Activated naive CD4-positive, alpha-beta T cell (primary cell): Measurements from ENCODE around the gene IRGQ.
A peak's percentile ranks its signal among the peaks of the same experiment; 100 is the strongest.
"Not testable (repeated sequence)": the region's sequence is repeated elsewhere in the genome, so short reads cannot be mapped to it uniquely, and the experiment has no call there.

Source experiments
- DNase-seq, 4 experiments: peaks; one replicate each; lab custom pipeline; 2025; lab: John Stamatoyannopoulos, UW

IRGQ gene

GRCh38 chr19:43574424-43575155 lies 21.3 kb downstream of the IRGQ start:
- DNase-seq = no peak

- DNase-seq = no peak
Measured at GRCh38 chr19:43572171-43572588, 23.8 kb downstream of the IRGQ start.

- no peak for DNase-seq
Measured at GRCh38 chr19:43570174-43570791, 25.7 kb downstream of the IRGQ start.

- no peak for DNase-seq
Measured at GRCh38 chr19:43569657-43570056, 26.3 kb downstream of the IRGQ start.

- no peak for DNase-seq
Measured at GRCh38 chr19:43564800-43565199, 31.1 kb downstream of the IRGQ start.

GRCh38 chr19:43563816-43564457 lies 32.0 kb downstream of the IRGQ start:
- no peak for DNase-seq

- peak in 3 of 4 experiments; percentile 20 to 62 (median 45) for DNase-seq
Measured at GRCh38 chr19:43562698-43563241, 33.2 kb downstream of the IRGQ start.

- DNase-seq = no peak
Measured at GRCh38 chr19:43562226-43562697, 33.7 kb downstream of the IRGQ start.

GRCh38 chr19:43561139-43561970 lies 34.6 kb downstream of the IRGQ start:
- DNase-seq = no peak

GRCh38 chr19:43560687-43561086 lies 35.2 kb downstream of the IRGQ start:
- DNase-seq = no peak

- peak; percentile 41 to 76 (median 62) for DNase-seq
Measured at GRCh38 chr19:43555185-43555770, 40.7 kb downstream of the IRGQ start.

GRCh38 chr19:43554317-43554895 lies 41.5 kb downstream of the IRGQ start:
- DNase-seq = no peak

GRCh38 chr19:43553656-43554055 lies 42.3 kb downstream of the IRGQ start:
- DNase-seq = no peak

GRCh38 chr19:43552616-43553015 lies 43.3 kb downstream of the IRGQ start:
- DNase-seq = no peak

GRCh38 chr19:43552198-43552450 lies 43.8 kb downstream of the IRGQ start:
- DNase-seq = no peak

GRCh38 chr19:43551399-43552197 lies 44.3 kb downstream of the IRGQ start:
- no peak for DNase-seq

GRCh38 chr19:43548706-43549105 lies 47.2 kb downstream of the IRGQ start:
- DNase-seq = no peak

- not testable (repeated sequence) for DNase-seq
Measured at GRCh38 chr19:43547926-43548325, 48.0 kb downstream of the IRGQ start.

- no peak for DNase-seq
Measured at GRCh38 chr19:43546581-43546980, 49.4 kb downstream of the IRGQ start.

- no peak for DNase-seq
Measured at GRCh38 chr19:43545981-43546380, 50.0 kb downstream of the IRGQ start.

- DNase-seq = no peak
Measured at GRCh38 chr19:43545276-43545675, 50.7 kb downstream of the IRGQ start.
